KMS-11 (cell line): Measurements from ENCODE around the gene SSTR3.
A peak's percentile ranks its signal among the peaks of the same experiment; 100 is the strongest.

Experiments
- H2AFZ ChIP-seq: fragments of 200-600 bp; sonication (generic); 2 replicates; pipeline ENCODE4 v1.6.1; 2016; ENCODE audit warnings: antibody characterized with exemption, mixed run types, low read depth
- H3K27ac ChIP-seq: fragments of 200-600 bp; sonication (generic); 2 replicates; pipeline ENCODE4 v1.6.1; 2016; ENCODE audit warnings: mild to moderate bottlenecking, mixed run types
- H3K27me3 ChIP-seq: fragments of 200-600 bp; sonication (generic); 2 replicates; pipeline ENCODE4 v1.6.1; 2017; ENCODE audit warnings: mild to moderate bottlenecking, low read depth, mixed run types, moderate library complexity; ENCODE audit not compliant: insufficient read depth
- H3K36me3 ChIP-seq: fragments of 200-600 bp; sonication (generic); 2 replicates; pipeline ENCODE4 v1.6.1; 2017; ENCODE audit warnings: mild to moderate bottlenecking, mixed run types; ENCODE audit not compliant: insufficient read depth
- H3K4me1 ChIP-seq: fragments of 200-600 bp; sonication (generic); 2 replicates; pipeline ENCODE4 v1.6.1; 2016; ENCODE audit warnings: mild to moderate bottlenecking, low read depth, mixed run types; ENCODE audit not compliant: poor library complexity, severe bottlenecking
- H3K4me2 ChIP-seq: fragments of 200-600 bp; sonication (generic); 2 replicates; pipeline ENCODE4 v1.7.0; 2016; ENCODE audit warnings: mild to moderate bottlenecking, mixed run types
- H3K4me3 ChIP-seq: fragments of 200-600 bp; sonication (generic); IDR thresholded peaks from 2 replicates; pipeline ENCODE4 v1.6.1; 2017; ENCODE audit warnings: low read depth, low read length, mixed read lengths; ENCODE audit not compliant: insufficient read depth
- H3K79me2 ChIP-seq: fragments of 200-600 bp; sonication (generic); 2 replicates; pipeline ENCODE4 v1.6.1; 2016; ENCODE audit warnings: low read depth, mixed run types; ENCODE audit not compliant: insufficient read depth
- H3K9ac ChIP-seq: fragments of 200-600 bp; sonication (generic); 2 replicates; pipeline ENCODE4 v1.6.1; 2016; ENCODE audit warnings: mild to moderate bottlenecking, mixed run types
- H4K20me1 ChIP-seq: fragments of 200-600 bp; sonication (generic); 2 replicates; pipeline ENCODE4 v1.6.1; 2016; ENCODE audit warnings: mild to moderate bottlenecking, mixed run types; ENCODE audit not compliant: insufficient read depth
- TF ChIP-seq, protein P1 (sequence below): fragments of 200-600 bp; sonication (generic); conservative IDR thresholded peaks from 2 replicates; pipeline ENCODE4 v1.6.1; 2017; ENCODE audit warnings: low read depth, mild to moderate bottlenecking, antibody characterized with exemption, low read length, moderate library complexity, mixed read lengths

The SSTR3 gene

DNA sequence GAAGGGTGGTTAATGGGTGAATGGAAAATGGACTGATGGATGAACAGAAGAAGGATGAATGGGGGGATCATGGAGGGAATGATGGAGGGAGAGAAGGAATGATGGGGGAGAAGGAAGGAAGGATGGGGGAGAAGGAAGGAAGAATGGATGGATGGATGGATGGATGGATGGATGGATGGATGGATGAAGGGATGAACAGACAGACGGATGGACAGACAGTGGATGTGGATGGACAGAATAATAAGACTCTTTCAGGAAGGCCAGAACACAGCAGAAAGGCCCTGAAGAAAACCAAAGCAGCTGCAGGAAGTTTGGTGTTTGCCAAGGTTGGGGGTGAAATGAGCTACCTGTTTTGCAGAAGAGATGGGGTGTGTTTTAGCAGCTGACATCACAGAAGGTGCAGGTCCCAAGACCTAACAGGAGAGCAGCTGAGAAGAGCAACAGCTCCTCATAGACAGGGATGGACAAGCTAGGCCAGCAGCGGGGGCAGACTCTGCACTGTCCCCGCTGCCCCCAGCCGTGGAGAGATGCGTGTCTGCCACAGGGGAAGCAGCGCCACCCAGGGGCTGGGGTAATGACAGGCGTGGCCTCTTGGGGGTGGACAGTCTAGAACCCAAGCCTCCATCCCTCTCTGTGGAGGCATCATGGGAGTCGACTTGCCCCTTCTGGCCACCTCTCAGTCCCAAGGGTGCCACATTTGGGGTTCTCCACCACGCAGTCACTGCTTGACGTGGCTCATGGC lies 42.2 kb downstream of the SSTR3 start:
- TF ChIP-seq, protein P1, sequence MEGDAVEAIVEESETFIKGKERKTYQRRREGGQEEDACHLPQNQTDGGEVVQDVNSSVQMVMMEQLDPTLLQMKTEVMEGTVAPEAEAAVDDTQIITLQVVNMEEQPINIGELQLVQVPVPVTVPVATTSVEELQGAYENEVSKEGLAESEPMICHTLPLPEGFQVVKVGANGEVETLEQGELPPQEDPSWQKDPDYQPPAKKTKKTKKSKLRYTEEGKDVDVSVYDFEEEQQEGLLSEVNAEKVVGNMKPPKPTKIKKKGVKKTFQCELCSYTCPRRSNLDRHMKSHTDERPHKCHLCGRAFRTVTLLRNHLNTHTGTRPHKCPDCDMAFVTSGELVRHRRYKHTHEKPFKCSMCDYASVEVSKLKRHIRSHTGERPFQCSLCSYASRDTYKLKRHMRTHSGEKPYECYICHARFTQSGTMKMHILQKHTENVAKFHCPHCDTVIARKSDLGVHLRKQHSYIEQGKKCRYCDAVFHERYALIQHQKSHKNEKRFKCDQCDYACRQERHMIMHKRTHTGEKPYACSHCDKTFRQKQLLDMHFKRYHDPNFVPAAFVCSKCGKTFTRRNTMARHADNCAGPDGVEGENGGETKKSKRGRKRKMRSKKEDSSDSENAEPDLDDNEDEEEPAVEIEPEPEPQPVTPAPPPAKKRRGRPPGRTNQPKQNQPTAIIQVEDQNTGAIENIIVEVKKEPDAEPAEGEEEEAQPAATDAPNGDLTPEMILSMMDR, result no peak
- H2AFZ ChIP-seq, result no peak overlapping the region
- H3K4me1 ChIP-seq, result peaks cover 33% of the 10 kb centered on the region
- no peak overlapping the region for H3K4me3 ChIP-seq
- H3K4me2 ChIP-seq, result no peak overlapping the region
- H3K36me3 ChIP-seq, result no peaks in the 10 kb centered on the region
- H3K9ac ChIP-seq, result no peak overlapping the region
- no peaks in the 10 kb centered on the region for H3K79me2 ChIP-seq
- no peaks in the 10 kb centered on the region for H4K20me1 ChIP-seq
- H3K27ac ChIP-seq, result no peak overlapping the region
- 0 out of 2 replicates have a peak, but pooled peaks cover 2% of the 10 kb centered on the region for H3K27me3 ChIP-seq

DNA sequence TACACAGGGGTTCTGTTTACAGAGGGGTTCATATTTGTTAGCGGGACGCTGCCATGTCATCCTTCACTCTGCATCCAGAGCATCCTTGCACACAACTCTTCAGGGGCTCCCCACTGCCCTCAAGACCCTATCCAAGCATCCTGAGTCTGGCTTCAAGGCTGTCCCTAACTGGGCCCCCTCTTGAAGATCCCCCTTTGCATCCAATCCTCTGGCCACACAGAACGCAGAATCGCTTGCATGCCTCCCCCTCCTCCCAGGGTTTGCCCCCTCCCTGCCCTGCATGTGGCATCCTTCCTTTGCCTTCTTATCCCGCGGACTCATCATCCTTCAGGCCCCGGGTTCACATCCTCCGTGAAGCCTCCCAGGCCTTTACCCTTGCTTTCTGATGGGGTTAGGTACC lies 42.9 kb downstream of the SSTR3 start:
- Histone ChIP-seq H3K9ac (no peak overlapping the region), H3K4me3 (no peak overlapping the region), H2AFZ (no peak overlapping the region), H3K4me2 (no peak overlapping the region), H3K27ac (no peak overlapping the region), H4K20me1 (no peaks in the 10 kb centered on the region), H3K4me1 (peaks cover 40% of the 10 kb centered on the region), H3K36me3 (no peaks in the 10 kb centered on the region), H3K79me2 (no peaks in the 10 kb centered on the region), H3K27me3 (0 out of 2 replicates have a peak, but pooled peaks cover 2% of the 10 kb centered on the region)
- TF ChIP-seq, protein P1, result no peak

DNA sequence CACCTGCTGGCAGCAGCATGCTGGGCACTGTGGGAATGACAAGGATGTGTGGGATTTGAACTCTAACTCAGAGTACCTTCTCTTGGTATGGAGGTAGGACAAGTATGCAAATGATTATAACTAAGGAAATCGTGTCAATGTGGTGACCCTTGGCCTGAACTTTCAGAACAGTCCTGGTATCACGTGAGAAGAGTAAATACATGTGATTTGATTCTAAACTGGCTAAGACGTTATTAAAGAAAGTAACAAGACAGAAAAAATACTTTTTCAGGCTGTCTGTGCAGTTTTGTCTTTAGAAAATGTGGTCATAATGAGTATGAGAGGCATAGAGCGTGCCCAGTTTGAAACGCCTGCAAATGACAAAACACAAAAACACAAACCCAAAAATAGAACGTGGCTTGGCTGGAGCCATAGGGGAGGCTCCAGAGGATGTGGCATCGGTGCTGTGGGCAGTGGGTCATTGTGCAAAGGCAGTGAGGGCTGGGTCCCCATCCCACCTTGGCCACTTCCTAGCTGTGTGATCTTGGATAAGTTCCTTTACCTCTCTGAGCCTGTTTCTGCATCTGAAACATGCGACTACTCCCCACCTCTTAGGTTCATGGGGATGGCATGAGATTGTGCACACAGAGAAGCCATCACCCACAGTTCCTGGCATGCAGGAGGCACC lies 44.2 kb downstream of the SSTR3 start:
- Histone ChIP-seq H2AFZ (no peak overlapping the region), H3K36me3 (no peaks in the 10 kb centered on the region), H3K27ac (no peak overlapping the region), H3K9ac (no peak overlapping the region), H3K27me3 (no peaks in the 10 kb centered on the region), H3K4me3 (no peak overlapping the region), H3K4me1 (peaks cover 51% of the 10 kb centered on the region), H3K79me2 (no peaks in the 10 kb centered on the region), H4K20me1 (no peaks in the 10 kb centered on the region), H3K4me2 (0 out of 2 replicates have a peak overlapping the region, but pooled peaks have one; percentile 6)
- TF ChIP-seq, protein P1, result no peak

DNA sequence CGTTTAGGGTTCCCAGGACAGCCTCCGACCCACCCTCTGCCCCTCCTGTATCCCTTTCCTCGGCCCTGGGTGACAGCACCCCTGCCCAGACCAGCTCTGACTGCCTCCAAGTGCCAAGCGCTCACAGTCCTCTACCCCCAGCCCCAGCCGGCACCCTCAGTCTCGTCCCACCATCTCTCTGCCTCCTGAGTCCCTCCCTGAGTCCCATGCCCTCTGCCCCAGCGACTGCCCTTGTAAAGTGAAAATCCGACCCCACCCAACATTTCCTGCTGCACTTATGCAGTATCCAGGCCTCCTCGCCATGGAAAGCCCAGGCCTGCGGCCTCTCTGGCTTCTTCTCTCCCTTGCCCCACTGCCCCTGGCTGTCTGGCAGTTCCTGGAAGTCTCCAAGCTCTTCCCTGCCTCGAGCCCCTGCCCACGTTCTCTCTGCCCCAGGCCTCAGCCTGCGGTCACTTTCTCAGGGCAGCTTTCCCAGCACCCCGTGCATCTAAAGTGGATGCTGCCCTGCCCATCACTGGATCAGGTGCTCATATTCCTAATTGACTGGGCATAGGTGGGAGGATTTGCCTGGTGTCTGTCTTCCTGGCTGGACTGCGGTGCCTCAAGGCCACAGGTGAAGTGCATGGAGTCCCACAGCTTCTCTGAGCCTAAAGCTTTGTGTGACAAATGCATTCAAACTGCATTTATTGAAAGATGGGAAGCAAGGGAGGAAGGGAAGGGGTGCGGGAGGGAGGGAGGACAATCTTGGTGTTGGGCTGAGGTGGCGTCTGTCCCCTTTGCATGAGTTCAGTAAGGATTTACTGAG lies 44.9 kb downstream of the SSTR3 start:
- no peaks in the 10 kb centered on the region for H4K20me1 ChIP-seq
- TF ChIP-seq, protein P1, result no peak
- no peak overlapping the region for H3K27ac ChIP-seq
- no peak overlapping the region for H3K9ac ChIP-seq
- no peaks in the 10 kb centered on the region for H3K79me2 ChIP-seq
- H3K27me3 ChIP-seq, result no peaks in the 10 kb centered on the region
- peaks cover 57% of the 10 kb centered on the region for H3K4me1 ChIP-seq
- 0 out of 2 replicates have a peak overlapping the region, but pooled peaks have one; percentile 63 for H3K4me2 ChIP-seq
- no peaks in the 10 kb centered on the region for H3K36me3 ChIP-seq
- peak overlapping the region; percentile 49; the same call in 1 of the 2 replicates for H2AFZ ChIP-seq
- H3K4me3 ChIP-seq, result no peak overlapping the region
